Thoracic aorta (tissue), 2 donors: ENCODE data around the gene ACVR1B. TPM values are rescaled to one million over a fixed set of nuclear protein-coding genes. Genes with fewer than 3 reads are reported as not detected.

Experiments used
- ATAC-seq: fragments of 150-250 bp; one replicate; pipeline ENCODE4 v1.8.0; 2017; ENCODE audit warnings: low read depth; ENCODE audit not compliant: insufficient number of reproducible peaks, low FRiP score
- DNase-seq: peaks from one replicate; pipeline ENCODE4 v3.0.0-alpha.2; 2020; ENCODE audit warnings: low spot score
- H3K27ac ChIP-seq, 2 donors: fragments of 200-600 bp; sonication (generic); 1 replicate in 1 of 2; 2 replicates in 1 of 2; pipeline ENCODE4 v1.5.1; 2016; ENCODE audit warnings: mild to moderate bottlenecking in 2 of 2, moderate library complexity in 2 of 2
- H3K27me3 ChIP-seq: fragments of 200-600 bp; sonication (generic); replicated peaks from 2 replicates; pipeline ENCODE4 v1.6.0; 2016; ENCODE audit warnings: mild to moderate bottlenecking; ENCODE audit not compliant: insufficient read depth
- H3K36me3 ChIP-seq: fragments of 200-600 bp; sonication (generic); one replicate; pipeline ENCODE4 v1.5.1; 2016
- H3K4me1 ChIP-seq, 2 donors: fragments of 200-600 bp; sonication (generic); 1 replicate in 1 of 2; 2 replicates in 1 of 2; pipeline versions ENCODE4 v1.5.1 to v1.6.0; 2016; ENCODE audit warnings: low read depth in 2 of 2, mild to moderate bottlenecking in 1 of 2; ENCODE audit not compliant: control insufficient read depth in 1 of 2
- H3K4me3 ChIP-seq: fragments of 200-600 bp; sonication (generic); 2 replicates; pipeline ENCODE4 v1.5.1; 2016; ENCODE audit warnings: mild to moderate bottlenecking
- H3K9me3 ChIP-seq: fragments of 200-600 bp; sonication (generic); 2 replicates; pipeline ENCODE4 v1.5.1; 2016
- CTCF ChIP-seq: fragments of 200-600 bp; sonication (generic); IDR thresholded peaks from one replicate; pipeline ENCODE4 v1.5.1; 2019; ENCODE audit warnings: antibody characterized with exemption
- total RNA-seq, 2 donors: library from RNA; depleted of rRNA; stranded (reverse); fragments of >200 nt; gene quantifications; one replicate each; pipeline versions ENCODE4 v1.1.0 to v1.2.3, GENCODE V29; 2016

Gene ACVR1B
- total RNA-seq, 2 donors from 2014 or later, result 9.9 to 24.4 TPM

GRCh38 chr12:51932218-51933076, 19.1 kb upstream of the ACVR1B start:
- Histone ChIP-seq H3K4me1 (no peaks in the 10 kb centered on the region), H3K36me3 (no peaks in the 10 kb centered on the region), H3K27me3 (no peaks in the 10 kb centered on the region), H3K4me3 (no peak overlapping the region), H3K27ac (no peak overlapping the region), H3K9me3 (no peaks in the 10 kb centered on the region)
- no peak for DNase-seq
- no peak for TF ChIP-seq CTCF
- no peak for ATAC-seq

- Histone ChIP-seq H3K4me1 (no peaks in the 10 kb centered on the region), H3K27ac (no peak overlapping the region), H3K4me3 (no peak overlapping the region), H3K36me3 (no peaks in the 10 kb centered on the region), H3K27me3 (no peaks in the 10 kb centered on the region), H3K9me3 (no peaks in the 10 kb centered on the region)
- DNase-seq (no peak), ATAC-seq (no peak)
- TF ChIP-seq CTCF, result no peak
These were observed 17.4 kb upstream of the ACVR1B start for GRCh38 chr12:51934080-51934479.

GRCh38 chr12:51937926-51938325, 13.6 kb upstream of the ACVR1B start:
- Histone ChIP-seq H3K27ac (no peak overlapping the region), H3K27me3 (no peaks in the 10 kb centered on the region), H3K4me3 (no peak overlapping the region), H3K9me3 (no peaks in the 10 kb centered on the region), H3K4me1 (peaks cover 4 to 12% of the 10 kb centered on the region in 2 donors), H3K36me3 (no peaks in the 10 kb centered on the region)
- DNase-seq (no peak), ATAC-seq (no peak)
- no peak for TF ChIP-seq CTCF

GRCh38 chr12:51938726-51939125, 12.8 kb upstream of the ACVR1B start:
- ATAC-seq (no peak), DNase-seq (no peak)
- Histone ChIP-seq H3K27me3 (no peaks in the 10 kb centered on the region), H3K4me1 (peaks cover 4 to 12% of the 10 kb centered on the region in 2 donors), H3K27ac (no peak overlapping the region), H3K9me3 (no peaks in the 10 kb centered on the region), H3K36me3 (no peaks in the 10 kb centered on the region), H3K4me3 (no peak overlapping the region)
- no peak for TF ChIP-seq CTCF

GRCh38 chr12:51941011-51941581, 10.4 kb upstream of the ACVR1B start:
- H3K27me3 ChIP-seq, result no peaks in the 10 kb centered on the region
- no peaks in the 10 kb centered on the region for H3K36me3 ChIP-seq
- no peak overlapping the region for H3K27ac ChIP-seq
- peaks cover 11% of the 10 kb centered on the region for H3K9me3 ChIP-seq
- DNase-seq, result no peak
- no peak for ATAC-seq
- TF ChIP-seq CTCF, result no peak
- H3K4me1 ChIP-seq, result peaks cover 4 to 12% of the 10 kb centered on the region in 2 donors
- H3K4me3 ChIP-seq, result no peak overlapping the region
